SW480 (cell line): ENCODE measurements around the gene POLA1.
"Not testable (repeated sequence)": the region's sequence is repeated elsewhere in the genome, so short reads cannot be mapped to it uniquely, and the experiment has no call there.

ENCODE experiments used
- DNase-seq: peaks from one replicate; pipeline ENCODE4 v3.0.0-alpha.2; 2016; ENCODE audit warnings: low spot score

The POLA1 gene

DNA sequence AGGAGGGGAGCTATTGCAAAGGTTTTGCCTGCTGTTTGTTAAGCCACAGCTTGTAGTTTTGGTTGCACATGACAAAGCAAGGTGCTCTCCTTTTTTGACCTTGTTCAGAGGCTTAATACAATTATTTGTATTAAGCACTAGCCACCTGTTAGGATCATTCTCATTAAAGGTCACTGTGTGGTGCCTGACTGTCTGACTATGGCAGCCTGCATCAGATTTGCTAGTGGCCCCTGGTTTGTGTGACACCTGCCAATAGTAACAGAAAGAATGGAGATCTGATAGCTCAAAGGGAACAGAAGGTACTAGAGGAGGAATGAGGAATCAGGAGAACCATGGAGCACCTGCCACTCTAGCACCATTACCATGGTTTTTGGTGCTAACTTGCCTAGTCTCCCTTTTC lies 102.5 kb downstream of the POLA1 start:
- DNase-seq: no peak

DNA sequence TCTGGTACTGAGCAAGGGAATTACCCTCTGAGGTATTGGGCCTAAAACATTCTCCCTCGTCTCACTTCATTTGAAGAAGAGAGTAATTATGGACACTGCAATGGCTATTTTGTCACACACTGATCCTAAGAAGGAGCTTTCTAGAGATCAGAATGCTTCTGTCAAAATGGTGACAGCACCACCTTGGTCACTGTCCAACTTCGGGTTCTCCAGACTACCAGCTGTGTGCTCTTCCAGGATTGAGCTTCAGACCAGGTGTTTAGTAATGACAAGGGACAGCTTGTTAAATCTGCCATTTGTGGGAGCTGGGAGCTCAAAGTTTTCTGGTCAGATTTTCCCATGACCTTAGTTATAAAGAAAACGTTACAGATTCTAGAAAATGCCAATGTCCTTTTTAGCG lies 105.4 kb downstream of the POLA1 start:
- no peak for DNase-seq

GRCh38 chrX:24799565-24799964 lies 105.8 kb downstream of the POLA1 start:
- no peak for DNase-seq

GRCh38 chrX:24805201-24805600 lies 111.5 kb downstream of the POLA1 start:
- DNase-seq: no peak

DNA sequence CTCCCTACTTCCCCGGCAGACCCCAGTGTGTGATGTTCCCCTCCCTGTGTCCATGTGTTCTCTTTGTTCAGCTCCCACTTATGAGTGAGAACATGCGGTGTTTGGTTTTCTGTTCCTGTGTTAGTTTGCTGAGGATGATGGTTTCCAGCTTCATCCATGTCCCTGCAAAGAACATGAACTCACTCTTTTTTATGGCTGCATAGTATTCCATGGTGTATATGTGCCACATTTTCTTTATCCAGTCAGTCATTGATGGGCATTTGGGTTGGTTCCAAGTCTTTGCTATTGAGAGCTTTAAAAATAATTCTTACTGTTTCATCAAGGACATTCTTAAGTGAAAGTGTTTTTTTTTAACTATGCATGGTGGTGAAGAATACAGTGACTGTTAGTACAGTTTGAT lies 126.1 kb downstream of the POLA1 start:
- DNase-seq: not testable (repeated sequence)

GRCh38 chrX:24828147-24828546 lies 134.4 kb downstream of the POLA1 start:
- no peak for DNase-seq

- no peak for DNase-seq
Observed at GRCh38 chrX:24828600-24828999, 134.9 kb downstream of the POLA1 start.

DNA sequence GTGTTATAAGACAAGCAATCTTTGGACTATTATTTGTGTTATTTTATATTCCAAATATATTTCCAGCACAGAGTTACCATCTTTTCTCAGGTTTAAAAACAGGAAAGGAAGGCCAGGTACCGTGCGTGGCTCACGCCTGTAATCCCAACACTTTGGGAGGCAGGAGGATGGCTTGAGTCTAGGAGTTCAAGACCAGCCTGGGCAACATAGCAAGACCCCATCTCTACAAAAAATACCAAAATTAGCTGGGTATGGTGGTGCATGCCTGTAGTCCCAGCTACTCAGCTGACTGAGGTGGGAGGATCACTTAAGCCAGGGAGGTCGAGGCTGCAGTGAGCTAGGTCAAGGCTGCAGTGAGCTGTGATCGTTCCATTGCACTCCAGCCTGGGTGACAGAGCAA lies 140.0 kb downstream of the POLA1 start:
- DNase-seq: no peak

DNA sequence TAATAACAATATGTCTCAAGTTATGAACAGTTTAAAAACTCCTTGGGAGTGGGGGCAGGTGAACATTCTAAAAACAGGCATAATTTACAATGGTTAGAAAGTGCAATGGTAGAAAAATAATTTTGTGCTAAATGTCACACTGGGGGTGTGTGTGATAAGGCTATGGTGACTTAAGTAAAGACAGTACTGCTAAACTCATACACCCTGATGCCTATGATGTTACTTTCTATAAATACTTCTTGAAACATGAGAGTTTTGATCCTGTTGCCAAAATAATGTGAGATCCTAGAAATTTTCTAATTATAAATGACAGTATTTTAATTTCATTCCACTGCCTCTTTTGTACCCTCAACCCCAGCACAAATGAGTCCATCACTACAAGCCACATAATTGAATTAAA lies 144.2 kb downstream of the POLA1 start:
- DNase-seq: no peak

DNA sequence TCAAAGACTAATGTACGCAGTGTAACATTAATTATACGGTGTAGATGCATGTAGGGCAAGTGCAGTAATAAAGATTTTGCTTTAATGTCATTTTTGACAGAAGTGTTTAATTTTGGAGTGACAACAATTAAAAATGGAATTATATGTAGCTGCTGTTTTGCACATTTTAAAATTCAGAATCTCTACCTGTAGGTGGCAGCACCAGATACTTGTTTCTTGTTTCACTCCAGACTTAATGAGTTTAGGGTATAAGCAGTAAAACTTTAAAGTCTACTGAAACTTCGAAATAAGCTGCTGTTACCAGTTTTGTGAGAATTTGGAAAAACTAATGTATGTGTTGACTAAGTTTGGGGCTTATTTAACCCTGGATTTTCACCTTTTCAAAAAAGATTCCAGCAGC lies 144.9 kb downstream of the POLA1 start:
- peak; percentile 8 for DNase-seq

DNA sequence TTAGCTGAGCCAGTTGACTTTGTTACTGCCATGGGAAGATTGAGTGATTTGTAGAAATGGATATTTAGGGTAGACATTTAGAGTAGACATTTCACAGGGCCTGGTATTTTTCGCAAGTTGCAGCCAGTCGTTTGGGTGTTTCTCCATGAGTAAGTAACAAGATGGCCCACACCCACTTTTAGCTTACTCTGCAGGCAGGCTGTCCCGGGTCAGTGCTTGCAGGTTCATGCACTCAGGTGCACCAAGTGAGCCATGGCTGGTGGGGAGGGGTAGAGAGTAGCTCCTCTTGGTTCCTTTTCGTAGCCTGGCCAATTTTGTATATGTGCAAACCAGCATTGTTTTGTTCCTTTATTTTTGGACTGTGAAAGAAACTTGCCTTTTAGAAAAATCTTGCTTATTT lies 145.6 kb downstream of the POLA1 start:
- DNase-seq: no peak

DNA sequence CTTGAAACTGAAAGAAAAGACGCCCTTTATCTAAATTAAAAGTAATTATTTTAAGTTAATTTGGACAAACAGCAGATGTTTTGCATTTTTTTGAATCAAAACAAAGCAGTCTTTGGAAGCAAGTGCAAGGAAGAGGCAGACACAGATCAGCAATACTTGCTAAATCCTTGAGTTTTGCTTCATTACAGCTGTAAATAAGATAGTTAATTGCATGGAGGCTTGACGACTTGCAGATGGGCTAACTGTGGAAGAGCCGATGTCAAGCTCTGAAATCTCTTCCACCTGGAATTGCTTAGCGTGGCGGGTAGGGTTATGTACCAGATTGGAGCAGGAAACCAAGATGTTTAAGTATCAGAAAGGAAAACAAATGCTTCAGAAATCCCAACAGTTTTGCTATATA lies 148.8 kb downstream of the POLA1 start:
- DNase-seq: no peak

GRCh38 chrX:24846550-24847150 lies 152.9 kb downstream of the POLA1 start:
- DNase-seq: no peak

GRCh38 chrX:24851289-24851688 lies 157.6 kb downstream of the POLA1 start:
- no peak for DNase-seq

DNA sequence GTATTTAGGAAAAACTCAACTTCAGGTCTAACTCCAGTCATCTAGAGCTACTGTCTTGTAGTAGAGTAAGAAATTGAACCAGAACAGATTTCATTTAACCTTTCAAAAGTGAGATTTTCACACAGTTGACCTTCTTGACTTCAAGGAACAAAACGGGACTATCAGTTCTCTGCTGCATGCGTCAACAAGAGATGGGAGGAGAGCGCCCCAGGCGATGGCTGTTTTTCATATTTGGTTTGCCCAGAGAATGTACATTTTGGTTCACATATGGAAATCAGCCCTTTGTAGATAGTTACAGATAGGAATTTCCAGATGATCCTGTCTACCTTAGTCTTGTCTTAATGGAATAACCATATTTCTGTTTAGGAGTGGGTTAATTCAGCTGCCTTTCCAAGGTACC lies 158.1 kb downstream of the POLA1 start:
- no peak for DNase-seq

DNA sequence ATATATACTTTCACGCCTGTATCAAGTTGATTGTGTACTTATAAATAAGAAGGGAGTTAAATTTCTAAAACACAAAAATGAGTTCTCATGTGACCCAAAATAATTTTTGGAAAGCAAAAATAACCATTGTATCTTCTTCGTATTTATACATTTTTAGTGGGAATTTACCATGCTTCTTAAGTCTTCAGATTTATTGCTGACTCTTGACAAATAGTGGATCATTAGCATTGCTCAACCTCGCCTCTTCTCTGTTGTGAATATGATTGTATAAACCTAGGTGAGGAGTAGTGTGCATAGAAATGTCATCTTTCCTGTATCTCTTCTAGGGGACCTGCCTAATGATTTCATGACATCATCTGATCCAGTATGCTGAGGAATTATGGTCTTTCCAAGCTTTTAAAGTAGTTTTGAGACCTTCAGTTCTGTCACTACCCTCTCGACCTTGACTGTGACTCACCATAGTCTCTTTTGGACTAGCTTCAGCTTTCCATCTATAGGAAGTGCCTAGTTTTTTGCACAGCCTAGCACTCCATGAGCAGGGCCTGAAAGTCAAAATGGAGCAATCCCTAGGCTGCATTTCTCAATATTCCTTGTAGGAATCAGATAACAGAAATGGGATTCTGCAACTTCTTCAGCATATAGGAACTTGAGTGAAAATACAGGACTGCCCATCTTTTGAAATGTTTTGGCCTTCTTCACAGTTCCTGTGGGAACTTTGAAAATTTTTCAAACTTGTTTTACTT lies 164.5 kb downstream of the POLA1 start:
- no peak for DNase-seq

GRCh38 chrX:24859211-24859841 lies 165.6 kb downstream of the POLA1 start:
- DNase-seq: no peak

GRCh38 chrX:24860140-24860539 lies 166.4 kb downstream of the POLA1 start:
- no peak for DNase-seq

DNA sequence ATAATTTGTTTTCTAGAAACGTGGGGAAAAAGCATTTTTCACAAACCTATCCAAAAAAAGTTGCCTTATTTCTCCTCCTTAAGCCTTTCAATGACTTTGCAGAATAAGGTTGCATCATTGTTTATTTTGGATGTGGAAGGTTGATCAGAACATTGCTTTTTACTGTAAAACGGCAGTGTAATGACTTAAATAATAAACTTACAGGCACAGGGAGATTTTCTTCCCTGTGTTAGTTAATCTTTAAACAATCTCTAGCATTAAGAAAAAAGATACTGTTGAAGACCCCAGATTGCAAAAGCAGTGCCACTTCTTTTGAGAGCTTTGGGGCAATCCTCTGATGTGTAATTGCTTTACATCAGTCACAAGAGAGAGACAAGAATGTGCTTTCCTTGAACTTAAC lies 168.6 kb downstream of the POLA1 start:
- DNase-seq: no peak

- DNase-seq: not testable (repeated sequence)
Observed at GRCh38 chrX:24863779-24864178, 170.1 kb downstream of the POLA1 start.

DNA sequence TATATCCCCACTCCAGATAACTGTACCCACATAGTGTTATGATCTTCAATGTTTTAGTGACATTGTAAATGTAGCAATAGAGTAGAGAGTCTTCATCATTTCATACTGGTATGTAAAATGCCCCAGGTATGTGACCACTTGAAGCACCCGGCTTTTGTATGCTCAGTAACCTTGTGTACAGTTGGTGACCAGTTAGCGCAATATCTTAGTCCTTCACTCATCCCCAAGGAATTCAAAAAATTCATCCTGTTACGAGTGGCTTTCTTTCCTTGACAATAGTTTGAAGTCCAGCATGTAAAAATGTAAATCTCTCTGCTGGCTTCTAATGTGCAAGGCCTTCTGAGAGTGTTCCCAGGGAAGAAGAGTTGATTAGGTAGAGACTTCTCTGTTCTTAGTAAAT lies 176.4 kb downstream of the POLA1 start:
- peak; percentile 8 for DNase-seq

- no peak for DNase-seq
Observed at GRCh38 chrX:24874604-24875247, 181.0 kb downstream of the POLA1 start.
